H9 (cell line): ENCODE measurements around the gene SUPT5H. TPM values are rescaled to one million over a fixed set of nuclear protein-coding genes. Genes with fewer than 3 reads are reported as not detected.

Source experiments
- DNase-seq: peaks from one replicate; pipeline ENCODE4 v3.0.0-alpha.2; 2017
- H2AFZ ChIP-seq: one replicate; pipeline ENCODE4 v1.6.1; 2013; ENCODE audit warnings: mild to moderate bottlenecking, low read length, control low read depth, moderate library complexity
- H2AK5ac ChIP-seq: 2 replicates; pipeline ENCODE4 v1.6.1; 2013; ENCODE audit warnings: low read length, control low read depth, mixed read lengths; ENCODE audit not compliant: insufficient read length
- H2BK120ac ChIP-seq: one replicate; pipeline ENCODE4 v1.6.1; 2013; ENCODE audit warnings: low read depth, mild to moderate bottlenecking, low read length, control low read depth, inconsistent platforms; ENCODE audit not compliant: poor library complexity, severe bottlenecking
- H2BK12ac ChIP-seq: 2 replicates; pipeline ENCODE4 v1.6.1; 2013; ENCODE audit warnings: low read length, control low read depth, mixed read lengths, low read depth; ENCODE audit not compliant: insufficient read length
- H2BK15ac ChIP-seq: 2 replicates; pipeline ENCODE4 v1.6.1; 2013; ENCODE audit warnings: low read depth, low read length, control low read depth
- H2BK20ac ChIP-seq: one replicate; pipeline ENCODE4 v1.6.1; 2013; ENCODE audit warnings: low read depth, mild to moderate bottlenecking, low read length, control low read depth, inconsistent platforms; ENCODE audit not compliant: poor library complexity, severe bottlenecking
- H2BK5ac ChIP-seq: 2 replicates; pipeline ENCODE4 v1.6.1; 2013; ENCODE audit warnings: low read length, control low read depth, mixed read lengths; ENCODE audit not compliant: insufficient read length
- H3K14ac ChIP-seq: 2 replicates; pipeline ENCODE4 v1.6.1; 2013; ENCODE audit warnings: low read length, control low read depth; ENCODE audit not compliant: insufficient read depth
- H3K18ac ChIP-seq: 2 replicates; pipeline ENCODE4 v1.6.1; 2013; ENCODE audit warnings: low read depth, mild to moderate bottlenecking, mixed read lengths, low read length, control low read depth; ENCODE audit not compliant: insufficient read length
- H3K23ac ChIP-seq: 2 replicates; pipeline ENCODE4 v1.6.1; 2013; ENCODE audit warnings: low read length, control low read depth, mixed read lengths, low read depth; ENCODE audit not compliant: insufficient read length
- H3K23me2 ChIP-seq: 2 replicates; pipeline ENCODE4 v1.6.1; 2013; ENCODE audit warnings: low read depth, mild to moderate bottlenecking, mixed read lengths, low read length, control low read depth; ENCODE audit not compliant: insufficient read length, poor library complexity, severe bottlenecking
- H3K27ac ChIP-seq: 2 replicates; pipeline ENCODE4 v1.5.1; 2013; ENCODE audit warnings: low read length, control low read depth, mixed read lengths, low read depth; ENCODE audit not compliant: insufficient read length
- H3K27me3 ChIP-seq: 2 replicates; pipeline ENCODE4 v1.6.1; 2013; ENCODE audit warnings: low read length, control low read depth, inconsistent platforms; ENCODE audit not compliant: insufficient read depth
- H3K4ac ChIP-seq: 2 replicates; pipeline ENCODE4 v1.6.1; 2013; ENCODE audit warnings: low read depth, mild to moderate bottlenecking, control low read depth, inconsistent platforms, low read length, moderate library complexity
- H3K4me1 ChIP-seq: 2 replicates; pipeline ENCODE4 v1.6.1; 2013; ENCODE audit warnings: low read length, control low read depth, inconsistent platforms; ENCODE audit not compliant: insufficient read depth
- H3K4me2 ChIP-seq: 2 replicates; pipeline ENCODE4 v1.6.1; 2013; ENCODE audit warnings: low read length, control low read depth, mixed read lengths; ENCODE audit not compliant: insufficient read length, insufficient read depth
- H3K56ac ChIP-seq: 2 replicates; pipeline ENCODE4 v1.6.1; 2013; ENCODE audit warnings: low read depth, mild to moderate bottlenecking, mixed read lengths, low read length, control low read depth; ENCODE audit not compliant: insufficient read length
- H3K79me1 ChIP-seq: 2 replicates; pipeline ENCODE4 v1.6.1; 2013; ENCODE audit warnings: low read depth, mild to moderate bottlenecking, moderate library complexity, low read length, control low read depth, inconsistent platforms; ENCODE audit not compliant: insufficient read depth, poor library complexity, severe bottlenecking
- H3K79me2 ChIP-seq: 2 replicates; pipeline ENCODE4 v1.6.1; 2013; ENCODE audit warnings: low read length, control low read depth, inconsistent platforms; ENCODE audit not compliant: insufficient read depth
- H3K9ac ChIP-seq: 2 replicates; pipeline ENCODE4 v1.6.1; 2013; ENCODE audit warnings: low read length, control low read depth, mixed read lengths; ENCODE audit not compliant: insufficient read length; ENCODE audit errors: extremely low read depth
- H3K9me3 ChIP-seq: one replicate; pipeline ENCODE4 v1.6.1; 2013; ENCODE audit warnings: low read depth, low read length, inconsistent platforms; ENCODE audit not compliant: control insufficient read depth
- H3T11ph ChIP-seq: one replicate; pipeline ENCODE4 v1.6.1; 2013; ENCODE audit warnings: mild to moderate bottlenecking, low read length, control low read depth, inconsistent platforms
- H4K20me1 ChIP-seq: one replicate; pipeline ENCODE4 v1.6.1; 2013; ENCODE audit not compliant: control insufficient read depth, insufficient read length, insufficient read depth
- H4K5ac ChIP-seq: 2 replicates; pipeline ENCODE4 v1.6.1; 2013; ENCODE audit warnings: low read depth, mild to moderate bottlenecking, mixed read lengths, low read length, control low read depth; ENCODE audit not compliant: insufficient read length
- H4K8ac ChIP-seq: replicated peaks from 2 replicates; pipeline ENCODE4 v1.6.1; 2013; ENCODE audit warnings: low read length, control low read depth, mixed read lengths, low read depth; ENCODE audit not compliant: insufficient read length
- H4K91ac ChIP-seq: 2 replicates; pipeline ENCODE4 v1.6.1; 2013; ENCODE audit warnings: low read depth, mild to moderate bottlenecking, moderate library complexity, mixed read lengths, low read length, control low read depth; ENCODE audit not compliant: insufficient read length
- H3K27ac Mint-ChIP-seq, 3 experiments: 2 replicates in 2 of 3; 3 replicates in 1 of 3; pipeline ENCODE4 v1.8.0; 2020 to 2021; ENCODE audit warnings: mixed read lengths in 3 of 3, mild to moderate bottlenecking in 1 of 3, moderate library complexity in 1 of 3
- H3K27me3 Mint-ChIP-seq: 2 replicates; pipeline ENCODE4 v1.8.0; 2021; ENCODE audit warnings: low read depth, mild to moderate bottlenecking, moderate library complexity, mixed read lengths
- H3K36me3 Mint-ChIP-seq, 3 experiments: 2 replicates in 2 of 3; 3 replicates in 1 of 3; pipeline ENCODE4 v1.8.0; 2020 to 2021; ENCODE audit warnings: low read depth in 3 of 3, mixed read lengths in 3 of 3; ENCODE audit not compliant: insufficient read depth in 1 of 3
- H3K4me1 Mint-ChIP-seq, 2 experiments: 2 replicates each; pipeline ENCODE4 v1.8.0; 2020; ENCODE audit warnings: mixed read lengths in 2 of 2
- H3K4me3 Mint-ChIP-seq, 2 experiments: 2 replicates in 1 of 2; 3 replicates in 1 of 2; pipeline ENCODE4 v1.8.0; 2020 to 2021; ENCODE audit warnings: mild to moderate bottlenecking in 2 of 2, mixed read lengths in 2 of 2, moderate library complexity in 1 of 2
- H3K9me3 Mint-ChIP-seq, 2 experiments: 2 replicates in 1 of 2; 3 replicates in 1 of 2; pipeline ENCODE4 v1.8.0; 2020; ENCODE audit warnings: mild to moderate bottlenecking in 2 of 2, mixed read lengths in 2 of 2, moderate library complexity in 1 of 2
- CTCF ChIP-seq: fragments of 200-600 bp; sonication (generic); conservative IDR thresholded peaks from 3 replicates; pipeline ENCODE4 v1.8.0; 2021; ENCODE audit warnings: antibody characterized with exemption, mild to moderate bottlenecking
- WGBS: extraction: QIAGEN DNeasy Blood & Tissue Kit; methylation state at CpG from one replicate; pipeline ENCODE4 v1.1.7; 2013; ENCODE audit warnings: missing lambda C conversion rate, low lambda C conversion rate, mixed read lengths; ENCODE audit not compliant: insufficient read length; ENCODE audit errors: extremely low coverage; 5-methylcytosine and 5-hydroxymethylcytosine counted together
- total RNA-seq: library from RNA; stranded (reverse); gene quantifications from 2 replicates; pipeline ENCODE4 v1.2.1, GENCODE V29; 2021

Gene SUPT5H
- total RNA-seq, 1 experiment from 2014 or later, result 145 TPM

- Histone ChIP-seq H2BK5ac (no peak overlapping the region), H3K9ac (peak overlapping the region; percentile 69), H3K27ac (no peak overlapping the region), H3K56ac (no peak overlapping the region), H4K8ac (no peak overlapping the region), H3K23me2 (peaks cover 10% of the 10 kb centered on the region), H2AK5ac (no peak overlapping the region), H3K79me1 (peaks cover 4% of the 10 kb centered on the region), H3K9me3 (no peaks in the 10 kb centered on the region), H3K79me2 (no peaks in the 10 kb centered on the region; the same call in 1 of the 2 replicates), H3K14ac (no peak overlapping the region; the same call in 1 of the 2 replicates), H2BK20ac (no peak overlapping the region), H4K20me1 (no peaks in the 10 kb centered on the region), H2BK12ac (no peak overlapping the region), H3K4me1 (peaks cover 3% of the 10 kb centered on the region; the same call in 1 of the 2 replicates), H4K5ac (no peak overlapping the region), H2AFZ (no peak overlapping the region), H3K4ac (no peak overlapping the region), H3K4me2 (peak overlapping the region; percentile 33), H2BK15ac (no peak overlapping the region), H2BK120ac (no peak overlapping the region), H3K23ac (no peak overlapping the region), H3K27me3 (no peaks in the 10 kb centered on the region), H4K91ac (no peak overlapping the region), H3K18ac (no peak overlapping the region), H3T11ph (no peak overlapping the region)
- no peak for TF ChIP-seq CTCF
- peak; percentile 38 for DNase-seq
- H3K27ac Mint-ChIP-seq, result peak overlapping the region in 2 of 3 experiments; percentile 86 to 93; a peak in 3 of 7 replicates
- no peaks in the 10 kb centered on the region; a peak in 1 of 5 replicates for H3K9me3 Mint-ChIP-seq
- H3K36me3 Mint-ChIP-seq, result peaks cover 12 to 20% (median 19%) of the 10 kb centered on the region in 3 experiments; a peak in 6 of 7 replicates
- H3K4me3 Mint-ChIP-seq, result peak overlapping the region; percentile 88 to 90
- WGBS, result no CpG with 5 or more reads among the region's 6 CpGs
- H3K27me3 Mint-ChIP-seq, result peaks cover 48% of the 10 kb centered on the region
- H3K4me1 Mint-ChIP-seq, result peaks cover 26 to 27% of the 10 kb centered on the region in 2 experiments
Observed at GRCh38 chr19:39516270-39516669, 70.9 kb downstream of the SUPT5H start.
